GM19328 (cell line): ENCODE measurements around the gene LTBP1.
"Not testable (repeated sequence)": the region's sequence is repeated elsewhere in the genome, so short reads cannot be mapped to it uniquely, and the experiment has no call there.

Source experiments
- ATAC-seq: cut with Tn5 transposase; IDR thresholded peaks from one replicate; pipeline ENCODE4 v1.9.1; 2021; ENCODE audit warnings: mild to moderate bottlenecking, moderate library complexity; ENCODE audit not compliant: unreplicated experiment

The LTBP1 gene

DNA sequence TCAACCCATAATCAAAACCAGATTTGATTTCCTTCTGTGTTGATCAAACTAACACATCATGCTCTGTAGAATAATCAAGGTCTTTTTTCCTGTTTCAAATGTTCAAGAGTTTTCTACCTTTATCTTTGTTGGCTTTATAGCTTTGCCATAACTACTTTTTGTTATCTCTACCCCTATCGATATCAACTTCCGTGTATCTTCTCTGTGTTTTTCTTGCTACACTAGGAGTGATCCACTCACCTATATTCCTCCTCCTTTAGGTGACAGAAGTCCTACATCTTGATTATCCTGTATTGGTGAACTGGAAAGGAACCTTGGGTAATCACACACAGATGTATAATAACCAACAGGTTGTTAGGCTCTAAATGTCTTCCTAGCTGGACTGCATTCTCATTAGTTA lies 85.5 kb downstream of the LTBP1 start:
- no peak for ATAC-seq

DNA sequence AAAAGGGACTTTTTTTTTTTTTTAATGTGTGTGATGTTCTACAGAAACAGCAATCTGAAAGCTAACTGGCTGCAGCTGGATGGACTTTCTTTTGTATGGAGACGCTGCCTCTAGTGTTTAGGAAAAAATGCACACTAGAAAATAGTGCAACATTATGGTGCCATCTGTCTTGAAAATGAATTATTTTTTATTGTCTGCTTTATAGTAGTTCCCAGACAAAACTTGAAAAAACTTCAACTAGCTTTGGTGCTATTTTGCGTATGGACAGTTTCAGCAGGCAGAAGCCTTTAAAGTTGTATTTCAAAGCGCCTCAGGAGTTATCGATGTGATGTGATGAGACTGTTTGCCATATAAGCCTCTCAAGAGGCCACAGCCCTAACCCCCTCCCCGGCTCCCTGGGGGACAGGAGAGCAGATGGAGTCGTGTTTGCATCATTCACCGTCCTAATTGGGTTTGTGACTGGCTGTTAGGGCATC lies 86.9 kb downstream of the LTBP1 start:
- no peak for ATAC-seq

DNA sequence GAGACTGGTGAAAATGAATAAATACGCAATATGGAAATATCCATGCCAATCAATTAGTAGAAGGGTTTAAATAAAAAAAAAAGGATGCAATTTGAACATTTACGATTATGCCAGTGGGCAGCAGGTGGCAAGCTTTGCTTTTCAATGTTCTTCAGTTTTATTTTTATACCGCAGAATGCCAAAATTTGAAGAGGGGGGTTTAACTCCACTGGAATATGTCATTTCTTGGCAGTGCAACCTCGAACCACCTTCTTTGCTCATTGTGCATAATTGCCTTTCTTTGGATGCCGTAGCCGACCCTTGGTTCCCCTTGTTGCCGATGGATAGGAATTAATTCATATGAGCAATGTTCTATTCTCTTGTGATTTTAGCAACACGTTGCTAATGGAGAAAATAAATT lies 88.0 kb downstream of the LTBP1 start:
- no peak for ATAC-seq

DNA sequence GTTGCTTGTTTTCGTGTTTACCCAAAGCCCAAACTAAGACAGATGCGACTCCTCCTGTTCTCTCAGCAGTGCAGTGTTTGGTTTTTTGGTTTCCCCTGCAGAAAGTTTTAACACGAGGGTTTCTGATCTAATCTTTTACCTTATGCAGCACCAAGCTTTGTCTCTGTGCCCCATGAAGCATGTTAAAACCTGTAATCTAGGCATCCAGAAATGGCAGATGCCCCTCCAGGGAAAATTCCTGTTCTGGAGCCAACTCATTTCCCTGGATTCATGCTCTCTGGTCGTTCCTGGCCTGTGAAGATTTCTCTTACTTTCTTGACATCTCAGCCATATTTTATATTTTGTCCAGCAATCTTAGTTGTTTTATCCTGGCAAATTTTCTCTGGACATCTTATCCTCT lies 91.5 kb downstream of the LTBP1 start:
- ATAC-seq: no peak

DNA sequence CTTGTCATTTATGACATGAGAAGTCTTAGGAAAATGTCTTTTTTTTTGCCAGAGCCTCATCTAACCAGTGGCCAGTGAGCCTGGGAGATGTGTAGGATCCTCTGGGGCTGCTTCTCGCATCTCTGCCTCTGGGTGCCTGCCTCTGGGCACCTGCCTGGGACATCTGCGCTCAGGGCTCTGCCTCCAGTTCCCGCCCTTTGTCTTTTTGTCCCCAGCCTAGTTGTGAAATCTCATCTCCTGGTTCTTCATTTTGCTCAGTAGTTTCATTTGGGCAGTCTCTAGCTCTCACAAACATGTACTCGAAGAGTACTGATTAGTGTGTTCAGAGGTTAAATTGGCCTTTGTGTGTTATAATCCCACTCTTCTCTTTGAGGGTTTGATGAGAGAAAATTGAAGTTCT lies 92.0 kb downstream of the LTBP1 start:
- no peak for ATAC-seq

DNA sequence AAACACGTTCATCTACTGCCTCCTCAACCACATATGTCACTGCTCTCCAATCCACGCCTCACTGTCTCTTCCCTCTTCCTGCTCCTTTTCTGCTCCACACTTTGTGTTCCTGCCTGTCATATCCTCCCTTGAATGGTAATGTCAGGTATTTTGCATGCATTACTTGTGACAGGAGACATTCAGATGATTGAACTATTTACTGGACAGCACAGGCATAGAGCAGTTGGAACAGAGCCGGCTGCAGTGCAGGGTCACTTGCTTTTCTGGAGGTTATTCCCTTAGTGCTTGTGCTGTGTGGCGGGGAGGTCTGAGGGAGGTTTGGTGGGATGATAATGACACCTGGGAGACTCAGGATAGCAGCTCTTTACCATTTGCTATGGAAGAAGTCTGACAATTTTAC lies 93.8 kb downstream of the LTBP1 start:
- no peak for ATAC-seq

DNA sequence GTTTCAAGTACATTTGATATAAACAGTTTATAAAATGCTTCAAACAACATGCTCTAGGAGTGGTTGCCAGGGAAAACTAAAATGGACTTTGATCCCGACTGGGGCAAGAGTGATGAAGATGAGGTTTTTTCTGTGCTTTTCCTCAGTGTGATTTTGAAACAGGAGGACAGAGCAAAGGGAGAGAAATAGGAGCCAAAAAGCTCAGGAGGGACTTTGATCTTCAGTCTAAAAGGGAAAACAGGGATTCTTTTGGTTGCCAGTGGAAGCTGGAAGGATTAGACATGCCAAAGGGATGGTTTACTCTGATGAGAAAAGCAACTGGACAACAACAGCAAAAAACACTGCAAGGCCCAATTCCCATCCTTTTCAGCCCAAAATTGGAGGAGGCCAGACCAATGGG lies 95.5 kb downstream of the LTBP1 start:
- ATAC-seq: no peak

DNA sequence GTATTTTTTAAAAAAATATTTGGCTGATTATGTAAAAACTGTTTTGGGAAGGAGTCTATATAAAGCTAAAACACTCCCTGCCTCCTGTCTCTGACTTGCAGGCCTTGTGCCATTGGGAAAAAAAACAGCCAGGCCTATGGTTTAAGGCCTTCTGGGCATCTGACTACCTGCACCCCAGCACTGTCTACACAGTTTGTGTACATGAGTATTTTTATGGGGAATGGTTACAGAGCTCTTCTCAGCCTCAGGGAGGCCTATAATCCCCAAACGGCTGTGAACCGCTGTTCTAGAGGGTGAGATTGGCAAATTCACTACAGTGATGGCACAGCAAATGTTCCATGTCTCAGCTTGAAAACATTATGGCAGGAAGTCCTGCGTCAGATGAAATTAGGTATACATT lies 96.1 kb downstream of the LTBP1 start:
- ATAC-seq: no peak

DNA sequence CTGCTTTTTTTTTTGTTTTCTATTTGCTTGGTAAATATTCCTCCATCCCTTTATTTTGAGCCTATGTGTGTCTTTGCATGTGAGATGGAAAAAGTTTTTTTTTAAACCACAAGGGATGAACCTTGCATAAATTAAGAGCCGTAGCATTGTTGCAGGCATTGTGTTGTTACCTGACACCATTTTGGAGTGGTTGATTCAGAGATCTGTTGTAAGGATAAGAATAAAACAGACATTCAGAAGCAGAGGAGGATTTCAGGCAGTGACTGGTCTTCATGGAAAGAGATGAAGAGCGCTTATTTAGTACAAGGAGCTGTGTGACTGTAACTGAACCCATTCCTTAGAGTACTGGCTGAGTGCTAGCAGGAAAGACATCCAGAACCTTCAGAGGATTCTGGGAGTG lies 101.2 kb downstream of the LTBP1 start:
- ATAC-seq: no peak

DNA sequence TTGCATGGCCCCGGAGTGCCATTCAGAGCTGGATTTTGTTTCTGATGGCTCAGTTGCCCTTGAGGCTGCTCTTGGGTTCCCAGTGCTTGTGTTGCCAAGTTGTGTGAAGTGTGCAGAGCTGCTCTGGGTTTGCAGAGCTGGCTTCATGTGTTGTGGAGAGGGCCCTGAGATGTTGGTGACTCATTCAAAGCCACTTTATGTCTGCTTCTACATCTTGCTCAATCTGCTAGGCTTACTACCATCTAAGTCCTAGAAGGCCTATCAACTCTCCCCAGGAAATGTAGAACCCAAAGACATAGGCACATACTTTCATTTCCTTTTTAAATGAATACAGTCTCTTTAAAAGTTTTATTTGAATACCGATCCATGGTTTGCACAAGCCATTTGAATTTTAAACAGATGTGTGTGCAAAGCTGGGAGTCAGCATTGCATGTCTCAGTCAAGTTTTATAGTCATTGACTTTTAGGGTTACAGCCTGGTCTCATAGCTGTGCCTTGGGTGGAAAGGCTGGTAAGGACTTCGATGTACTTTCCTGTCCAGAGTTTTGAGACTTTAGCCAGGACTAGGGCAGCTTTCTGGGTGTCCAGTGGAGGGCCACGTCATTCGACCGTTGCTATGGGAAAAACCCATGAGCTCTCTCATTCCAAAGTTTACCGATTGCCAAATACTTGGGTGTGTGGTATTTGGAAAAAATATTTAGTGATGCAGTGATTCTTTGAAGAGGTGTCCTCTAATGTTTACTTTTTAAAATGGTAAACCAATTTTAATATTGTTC lies 105.0 kb downstream of the LTBP1 start:
- no peak for ATAC-seq

DNA sequence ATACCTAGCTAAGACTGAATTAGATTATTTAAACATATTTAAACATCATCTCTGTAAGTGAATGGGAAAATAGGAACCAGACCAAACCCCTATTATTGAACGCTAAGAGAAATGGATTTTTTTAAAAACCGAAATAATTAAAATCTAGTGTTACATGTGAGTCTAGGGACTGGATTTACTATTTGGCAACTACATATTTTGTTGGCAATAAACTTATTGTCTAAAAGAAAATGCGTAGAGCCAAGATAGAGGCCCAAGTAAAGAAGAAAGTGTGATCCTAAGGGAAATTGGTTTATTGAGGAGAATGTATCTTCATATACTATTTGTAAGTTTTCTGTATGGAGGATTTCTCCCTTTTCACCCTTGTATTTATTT lies 105.6 kb downstream of the LTBP1 start:
- ATAC-seq: no peak

DNA sequence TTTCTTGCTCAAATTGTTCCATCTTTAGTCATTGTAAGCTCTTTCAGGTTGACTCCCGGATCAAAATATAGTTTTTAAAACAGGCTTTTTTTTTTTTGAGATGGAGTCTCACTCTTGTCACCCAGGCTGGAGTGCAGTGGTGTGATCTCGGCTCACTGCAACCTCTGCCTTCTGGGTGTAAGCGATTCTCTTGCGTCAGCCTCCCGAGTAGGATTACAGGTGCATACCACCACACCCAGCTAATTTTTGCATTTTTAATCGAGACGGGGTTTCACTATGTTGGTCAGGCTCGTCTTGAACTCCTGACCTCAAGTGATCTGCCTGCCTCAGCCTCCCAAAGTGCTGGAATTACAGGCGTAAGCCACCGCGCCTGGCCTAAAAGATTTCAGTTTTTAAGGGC lies 106.0 kb downstream of the LTBP1 start:
- ATAC-seq: not testable (repeated sequence)

DNA sequence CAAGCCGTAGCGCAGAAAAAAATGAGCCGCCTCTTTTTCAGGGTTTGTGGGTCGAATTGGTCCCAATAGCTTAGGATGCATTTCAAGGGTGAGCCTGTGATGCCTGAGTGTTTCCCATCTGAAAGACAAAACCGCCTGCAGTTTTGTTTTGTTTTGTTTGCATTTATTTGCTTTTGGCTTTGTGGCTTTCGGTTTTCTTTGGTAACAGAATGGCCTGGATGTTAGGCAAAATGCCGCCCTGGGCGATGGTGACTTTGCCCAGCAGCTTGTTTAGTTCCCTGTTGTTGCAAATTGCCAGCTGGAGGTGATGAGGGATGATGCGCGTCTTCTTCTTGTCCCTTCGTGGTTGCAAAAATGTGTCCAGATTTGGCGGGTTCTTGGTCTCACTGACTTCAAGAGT lies 109.4 kb downstream of the LTBP1 start:
- no peak for ATAC-seq

DNA sequence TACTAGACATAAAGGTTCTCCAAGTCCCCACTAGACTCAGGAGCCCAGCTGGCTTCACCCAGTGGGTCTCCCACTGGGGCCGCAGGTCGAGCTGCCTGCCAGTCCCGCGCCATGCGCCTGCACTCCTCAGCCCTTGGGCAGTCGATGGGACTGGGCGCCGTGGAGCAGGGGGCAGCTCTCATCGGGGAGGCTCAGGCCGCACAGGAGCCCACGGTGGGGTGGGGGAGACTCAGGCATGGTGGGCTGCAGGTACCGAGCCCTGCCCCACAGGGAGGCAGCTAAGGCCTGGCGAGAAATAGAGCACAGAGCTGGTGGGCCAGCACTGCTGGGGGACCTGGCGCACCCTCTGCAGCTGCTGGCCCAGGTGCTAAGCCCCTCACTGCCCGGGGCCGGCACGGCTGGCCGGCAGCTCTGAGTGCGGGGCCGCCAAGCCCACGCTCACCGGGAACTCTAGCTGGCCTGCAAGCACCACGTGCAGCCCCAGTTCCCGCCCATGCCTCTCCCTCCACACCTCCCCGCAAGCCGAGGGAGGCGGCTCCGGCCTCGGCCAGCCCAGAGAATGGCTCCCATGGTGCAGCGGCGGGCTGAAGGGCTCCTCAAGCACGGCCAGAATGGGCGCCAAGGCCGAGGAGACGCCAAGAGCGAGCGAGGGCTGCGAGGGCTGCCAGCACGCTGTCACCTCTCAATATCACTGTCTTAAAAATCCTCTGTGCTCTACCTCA lies 110.7 kb downstream of the LTBP1 start:
- not testable (repeated sequence) for ATAC-seq

DNA sequence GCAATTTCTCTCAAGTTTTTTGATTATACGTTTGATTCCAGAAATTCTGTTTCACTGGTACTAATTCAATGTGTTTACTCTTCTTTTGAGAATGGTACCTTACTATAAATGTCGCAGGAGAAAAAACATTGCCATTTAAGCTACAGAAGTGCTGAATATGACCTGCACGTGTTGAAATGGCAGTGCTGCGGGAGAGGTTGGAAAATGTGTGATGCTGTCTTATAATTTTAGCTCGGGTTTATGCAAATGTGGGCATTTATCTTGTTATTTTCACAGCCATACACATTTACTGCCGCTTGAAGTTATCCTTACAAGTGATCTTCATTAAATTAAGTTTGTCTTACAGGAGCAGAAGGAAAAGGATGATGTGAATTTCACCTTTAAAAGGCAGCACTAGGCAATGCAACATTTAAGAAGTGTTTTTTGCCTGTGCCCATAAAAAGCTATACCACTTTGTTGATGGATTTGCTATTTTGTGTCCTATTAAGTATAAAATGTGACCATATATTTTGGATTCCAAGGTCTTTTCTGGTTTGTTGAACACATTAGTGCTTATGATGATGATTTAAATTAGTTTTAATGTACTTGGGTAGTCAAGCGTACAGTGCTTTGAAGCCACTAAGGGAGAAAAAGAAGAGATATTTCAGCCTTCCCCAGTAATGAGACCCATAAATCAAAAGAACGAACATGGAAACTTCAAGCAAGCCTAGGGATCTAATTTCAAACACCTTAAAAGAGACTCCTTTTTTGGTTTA lies 112.1 kb downstream of the LTBP1 start:
- no peak for ATAC-seq

DNA sequence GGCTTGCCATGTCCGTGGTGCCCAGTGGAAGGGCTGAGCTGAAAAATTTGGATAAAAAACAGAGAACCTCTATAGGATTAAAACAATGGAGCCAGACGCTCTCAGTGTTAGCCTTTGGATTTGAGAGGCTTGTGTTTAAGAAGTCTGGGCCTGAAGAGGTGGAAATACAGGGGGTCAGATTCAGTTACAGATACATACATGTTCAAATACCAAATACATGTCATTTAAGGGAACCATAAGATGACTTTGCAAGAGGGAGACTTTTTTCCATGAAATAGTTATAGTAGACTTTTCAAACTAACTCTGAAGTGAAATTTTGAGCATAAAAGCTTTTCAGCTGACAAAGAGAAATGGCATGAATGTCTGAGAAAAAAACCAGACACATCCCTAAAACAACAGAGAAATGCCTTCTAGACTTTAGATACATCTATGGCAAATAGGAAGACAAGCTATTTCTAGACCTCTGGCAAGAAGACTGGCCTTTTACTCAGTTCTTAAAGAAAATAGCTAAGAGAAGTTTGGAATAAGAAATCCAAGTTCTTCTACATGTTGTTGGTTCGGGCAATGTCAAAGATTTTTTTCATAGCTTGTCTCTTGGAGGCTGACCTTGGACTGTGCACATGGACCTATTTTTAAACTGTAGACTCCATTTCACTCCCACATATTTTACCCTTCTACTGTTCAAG lies 112.9 kb downstream of the LTBP1 start:
- ATAC-seq: no peak

DNA sequence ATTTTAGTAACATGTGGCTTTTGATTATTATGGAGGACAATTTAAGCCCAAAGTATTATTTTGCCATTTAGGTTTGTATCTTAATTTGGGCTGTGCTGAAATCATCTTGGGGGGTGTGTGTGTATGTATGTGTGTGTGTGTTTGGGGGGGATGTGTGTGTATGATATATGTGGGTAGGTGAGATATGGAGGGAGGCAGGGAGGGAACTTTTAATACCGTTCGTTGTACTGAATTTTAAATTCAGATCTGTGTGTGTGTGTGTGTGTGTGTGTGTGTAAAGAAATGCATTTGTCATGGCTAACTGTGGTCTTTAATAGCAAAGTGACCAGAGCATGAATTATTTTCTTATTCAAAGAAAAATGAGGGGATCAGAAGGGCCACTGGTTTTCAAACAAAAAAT lies 113.7 kb downstream of the LTBP1 start:
- no peak for ATAC-seq

DNA sequence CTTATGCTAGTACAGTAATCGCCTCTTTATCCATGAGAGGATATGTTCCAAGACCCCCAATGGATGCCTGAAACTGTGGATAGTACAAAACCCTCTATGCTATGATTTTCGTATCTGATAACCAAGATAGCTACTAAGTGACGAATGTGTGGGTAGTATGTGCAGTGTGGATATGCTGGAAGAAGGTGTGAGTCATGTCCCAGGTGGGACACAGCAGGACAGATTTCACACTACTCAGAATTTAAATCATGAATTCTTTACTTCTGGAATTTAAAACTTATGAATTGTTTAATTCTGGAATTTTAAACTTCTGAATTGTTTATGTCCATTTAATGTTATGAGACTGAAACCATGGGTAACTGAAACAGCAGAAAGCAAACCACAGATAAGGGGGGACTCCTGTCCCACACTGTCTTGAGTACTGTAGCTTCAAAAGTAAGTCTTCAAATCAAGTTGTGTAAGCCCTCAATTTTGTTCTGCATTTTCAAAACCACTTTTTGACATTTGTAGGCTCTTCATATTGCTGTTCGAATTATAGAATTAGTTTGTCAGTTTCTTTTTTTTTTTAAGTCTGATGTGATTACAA lies 116.0 kb downstream of the LTBP1 start:
- no peak for ATAC-seq

DNA sequence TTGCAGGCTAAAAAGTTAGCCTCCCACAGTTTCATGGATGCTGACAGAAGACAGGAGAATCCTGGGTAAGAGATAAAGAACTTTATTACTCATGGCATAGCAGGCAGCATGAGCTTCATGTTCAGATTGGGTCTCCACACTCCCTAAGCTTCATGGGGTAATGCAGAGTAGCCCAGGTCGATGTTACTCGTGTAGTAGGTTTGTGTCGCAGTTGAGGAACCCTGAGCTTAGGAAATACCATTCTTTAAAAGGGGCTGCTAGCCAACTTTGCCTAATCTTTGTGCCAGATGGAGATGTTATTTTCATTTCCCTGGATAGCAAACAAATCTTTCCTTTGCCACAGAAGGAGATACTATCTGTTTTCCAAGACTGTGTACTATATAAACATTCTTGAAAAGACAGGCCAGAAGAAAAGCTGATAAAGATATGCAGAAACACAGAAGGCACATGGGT lies 117.6 kb downstream of the LTBP1 start:
- ATAC-seq: no peak

DNA sequence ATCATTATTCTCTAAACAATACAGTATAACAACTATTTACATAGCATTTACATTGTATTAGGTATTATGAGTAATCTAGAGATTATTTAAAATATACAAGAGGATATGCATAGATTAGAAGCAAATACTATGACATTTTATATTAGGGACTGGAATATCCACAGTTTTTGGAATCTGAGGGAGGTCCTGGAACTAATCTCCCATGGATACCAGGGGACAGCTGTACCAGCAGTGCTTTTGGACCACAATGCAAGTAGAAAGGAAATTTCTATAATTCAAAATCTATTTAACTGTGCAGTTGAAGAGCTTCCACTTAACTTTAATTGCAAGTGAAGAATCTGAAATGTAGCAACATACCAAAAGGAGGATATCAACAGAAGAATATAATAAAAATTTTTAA lies 120.8 kb downstream of the LTBP1 start:
- no peak for ATAC-seq

DNA sequence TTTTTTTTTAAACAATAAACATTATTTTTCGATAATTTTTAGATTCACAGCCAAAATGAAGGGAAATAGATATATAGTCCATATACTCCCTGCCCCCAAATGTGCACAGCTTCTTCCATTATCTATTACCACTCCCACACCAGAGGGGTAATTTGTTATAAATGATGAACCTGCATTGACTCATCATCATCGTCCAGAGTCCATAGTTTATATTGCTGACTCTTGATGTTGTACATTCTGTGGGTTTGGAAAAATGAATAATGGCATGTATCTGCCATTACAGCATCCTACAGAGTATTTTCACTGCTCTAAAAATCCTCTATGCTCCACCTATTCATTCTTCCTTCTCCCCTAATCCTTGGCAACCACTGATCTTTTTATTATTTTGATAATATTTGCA lies 121.5 kb downstream of the LTBP1 start:
- no peak for ATAC-seq
